ENCODE results near the gene EFNA4. TPM values are rescaled to one million over a fixed set of nuclear protein-coding genes. Genes with fewer than 3 reads are reported as not detected.

EFNA4 gene
- total RNA-seq, 1 donor from 2014 or later, result 10.7 TPM

DNA sequence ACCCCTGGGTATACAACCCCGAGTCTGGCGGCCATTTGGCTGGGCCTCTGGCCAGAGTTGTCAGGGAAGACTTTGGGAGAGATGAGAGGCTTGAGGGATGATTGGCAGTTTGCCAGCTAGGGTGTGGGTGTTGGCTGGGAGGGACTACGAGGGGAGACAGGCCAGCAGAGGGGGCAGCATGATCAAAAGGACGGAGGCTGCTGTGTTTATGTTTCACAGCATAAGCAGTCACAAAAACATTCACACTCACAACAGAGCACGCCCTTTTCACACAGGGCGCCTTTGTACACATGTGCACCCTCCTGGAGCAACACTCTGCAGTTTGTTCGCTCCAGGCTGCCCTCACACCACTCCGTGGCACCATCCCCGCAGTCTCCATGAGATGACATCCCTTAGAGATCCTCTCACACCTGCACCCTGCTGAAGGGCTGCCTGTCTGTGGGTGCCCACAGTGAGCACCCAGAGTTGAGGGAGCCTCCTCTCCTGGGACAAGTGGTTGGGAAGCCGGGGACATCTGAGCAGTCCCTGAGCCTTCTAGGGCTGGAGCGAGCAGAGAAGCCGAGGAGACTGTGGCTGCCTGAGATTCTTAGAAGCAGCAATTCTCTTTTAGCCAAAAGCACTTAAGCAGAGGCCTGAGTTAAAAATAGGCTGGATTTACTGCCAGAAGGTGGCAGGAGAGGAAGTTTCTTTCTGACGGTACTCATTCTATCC is 30.5 kb downstream of the EFNA4 start:
- H3K4me1 ChIP-seq, result peaks cover 10% of the 10 kb centered on the region
- no peak overlapping the region for H3K9ac ChIP-seq
- H3K36me3 ChIP-seq, result no peaks in the 10 kb centered on the region
- Mint-ChIP-seq H3K4me1 (peaks cover 31% of the 10 kb centered on the region), H3K27me3 (ENCODE audit: insufficient read depth, low read depth) (peaks cover 8% of the 10 kb centered on the region), H3K9me3 (no peaks in the 10 kb centered on the region), H3K36me3 (no peaks in the 10 kb centered on the region), H3K27ac (no peak overlapping the region), H3K4me3 (peak overlapping the region; percentile 53)
- H3K79me2 ChIP-seq (ENCODE audit: low read depth), result no peaks in the 10 kb centered on the region
- peak overlapping the region; percentile 75 for H2AFZ ChIP-seq (replicated peaks)
- peaks cover 8% of the 10 kb centered on the region for H3F3A ChIP-seq (ENCODE audit: low read depth)
- H3K9me3 ChIP-seq (ENCODE audit: low read depth), result no peaks in the 10 kb centered on the region
- no peak overlapping the region for H3K4me3 ChIP-seq
- H3K27me3 ChIP-seq, result peaks cover 23% of the 10 kb centered on the region
- H3K4me2 ChIP-seq, result no peak overlapping the region
- H3K27ac ChIP-seq, result no peak overlapping the region
- TF ChIP-seq, protein P1, sequence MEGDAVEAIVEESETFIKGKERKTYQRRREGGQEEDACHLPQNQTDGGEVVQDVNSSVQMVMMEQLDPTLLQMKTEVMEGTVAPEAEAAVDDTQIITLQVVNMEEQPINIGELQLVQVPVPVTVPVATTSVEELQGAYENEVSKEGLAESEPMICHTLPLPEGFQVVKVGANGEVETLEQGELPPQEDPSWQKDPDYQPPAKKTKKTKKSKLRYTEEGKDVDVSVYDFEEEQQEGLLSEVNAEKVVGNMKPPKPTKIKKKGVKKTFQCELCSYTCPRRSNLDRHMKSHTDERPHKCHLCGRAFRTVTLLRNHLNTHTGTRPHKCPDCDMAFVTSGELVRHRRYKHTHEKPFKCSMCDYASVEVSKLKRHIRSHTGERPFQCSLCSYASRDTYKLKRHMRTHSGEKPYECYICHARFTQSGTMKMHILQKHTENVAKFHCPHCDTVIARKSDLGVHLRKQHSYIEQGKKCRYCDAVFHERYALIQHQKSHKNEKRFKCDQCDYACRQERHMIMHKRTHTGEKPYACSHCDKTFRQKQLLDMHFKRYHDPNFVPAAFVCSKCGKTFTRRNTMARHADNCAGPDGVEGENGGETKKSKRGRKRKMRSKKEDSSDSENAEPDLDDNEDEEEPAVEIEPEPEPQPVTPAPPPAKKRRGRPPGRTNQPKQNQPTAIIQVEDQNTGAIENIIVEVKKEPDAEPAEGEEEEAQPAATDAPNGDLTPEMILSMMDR (IDR thresholded peaks at IDR 0.05), result peak; percentile 51
- TF ChIP-seq EZH2phosphoT487 (IDR thresholded peaks at IDR 0.05), result no peak
- TF ChIP-seq EZH2 (IDR thresholded peaks at IDR 0.05), result no peak
- peak; percentile 69 for DNase-seq (ENCODE audit: low spot score)
- H4K20me1 ChIP-seq (ENCODE audit: low read depth), result no peaks in the 10 kb centered on the region

DNA sequence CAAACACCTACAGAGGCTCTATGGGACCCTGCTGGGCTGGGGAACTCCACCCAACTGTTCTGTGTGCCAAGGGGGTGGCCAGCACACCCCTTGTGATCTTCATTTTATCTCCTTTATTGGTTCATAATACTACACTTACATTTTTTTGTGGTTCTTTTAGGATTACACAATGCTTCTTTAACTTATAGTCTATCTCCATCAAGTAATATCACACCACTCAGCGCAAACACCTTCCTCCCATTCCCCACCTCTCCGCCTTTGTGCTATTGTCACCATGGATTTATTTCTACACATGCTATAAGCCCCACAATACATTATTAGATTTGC is 31.0 kb downstream of the EFNA4 start:
- no peak overlapping the region for H3K4me3 ChIP-seq
- H3K9ac ChIP-seq, result no peak overlapping the region
- Mint-ChIP-seq H3K4me1 (peaks cover 31% of the 10 kb centered on the region), H3K4me3 (no peak overlapping the region), H3K36me3 (no peaks in the 10 kb centered on the region), H3K9me3 (no peaks in the 10 kb centered on the region), H3K27ac (no peak overlapping the region), H3K27me3 (ENCODE audit: insufficient read depth, low read depth) (peaks cover 8% of the 10 kb centered on the region)
- no peaks in the 10 kb centered on the region for H3K36me3 ChIP-seq
- H3K27me3 ChIP-seq, result peaks cover 23% of the 10 kb centered on the region
- H3F3A ChIP-seq (ENCODE audit: low read depth), result peaks cover 8% of the 10 kb centered on the region
- H4K20me1 ChIP-seq (ENCODE audit: low read depth), result no peaks in the 10 kb centered on the region
- no peak overlapping the region for H2AFZ ChIP-seq (replicated peaks)
- no peaks in the 10 kb centered on the region for H3K79me2 ChIP-seq (ENCODE audit: low read depth)
- H3K4me2 ChIP-seq, result no peak overlapping the region
- H3K9me3 ChIP-seq (ENCODE audit: low read depth), result no peaks in the 10 kb centered on the region
- peaks cover 10% of the 10 kb centered on the region for H3K4me1 ChIP-seq
- TF ChIP-seq, protein P1 (IDR thresholded peaks at IDR 0.05), result no peak
- no peak for TF ChIP-seq EZH2 (IDR thresholded peaks at IDR 0.05)
- no peak for TF ChIP-seq EZH2phosphoT487 (IDR thresholded peaks at IDR 0.05)
- H3K27ac ChIP-seq, result no peak overlapping the region
- no peak for DNase-seq (ENCODE audit: low spot score)

DNA sequence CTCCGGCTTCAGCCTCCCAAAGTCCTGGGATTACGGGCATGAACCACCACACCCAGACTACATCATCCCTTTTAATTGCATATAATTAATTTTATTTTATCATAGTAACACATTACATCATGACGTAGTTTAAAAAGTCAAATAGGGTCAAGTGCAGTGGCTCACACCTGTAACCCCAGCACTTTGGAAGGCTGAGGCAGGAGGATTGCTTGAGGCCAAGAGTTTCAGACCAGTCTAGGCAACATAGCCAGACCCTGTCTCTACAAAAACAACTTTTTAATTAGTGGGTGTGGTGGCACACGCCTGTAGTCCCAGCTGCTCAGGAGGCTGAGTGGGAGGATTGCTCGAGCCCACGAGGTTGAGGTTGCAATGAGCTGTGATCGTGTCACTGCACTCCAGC is 35.8 kb downstream of the EFNA4 start:
- H3K27me3 Mint-ChIP-seq (ENCODE audit: insufficient read depth, low read depth), result peaks cover 5% of the 10 kb centered on the region
- no peaks in the 10 kb centered on the region for H3K9me3 Mint-ChIP-seq
- peaks cover 6% of the 10 kb centered on the region for H3K4me1 Mint-ChIP-seq
- Histone ChIP-seq H3K9ac (no peak overlapping the region), H3K4me1 (peaks cover 4% of the 10 kb centered on the region), H3K79me2 (ENCODE audit: low read depth) (no peaks in the 10 kb centered on the region), H2AFZ (replicated peaks) (no peak overlapping the region), H4K20me1 (ENCODE audit: low read depth) (no peaks in the 10 kb centered on the region), H3K27ac (no peak overlapping the region), H3K4me3 (no peak overlapping the region), H3K9me3 (ENCODE audit: low read depth) (no peaks in the 10 kb centered on the region), H3K36me3 (no peaks in the 10 kb centered on the region), H3K27me3 (peaks cover 14% of the 10 kb centered on the region), H3K4me2 (no peak overlapping the region), H3F3A (ENCODE audit: low read depth) (peaks cover 6% of the 10 kb centered on the region)
- no peaks in the 10 kb centered on the region for H3K36me3 Mint-ChIP-seq
- TF ChIP-seq EZH2phosphoT487 (IDR thresholded peaks at IDR 0.05) (no peak), EZH2 (IDR thresholded peaks at IDR 0.05) (no peak)
- TF ChIP-seq, protein P1 (IDR thresholded peaks at IDR 0.05), result no peak
- no peak overlapping the region for H3K4me3 Mint-ChIP-seq
- H3K27ac Mint-ChIP-seq, result no peak overlapping the region
- DNase-seq (ENCODE audit: low spot score), result no peak
